ENCODE data around the gene ST3GAL2.

The ST3GAL2 gene

GRCh38 chr16:70472786-70473433 is 34.0 kb upstream of the ST3GAL2 start:
- Histone ChIP-seq H3K27me3 (ENCODE audit: insufficient read depth, poor library complexity, severe bottlenecking) (no peaks in the 10 kb centered on the region), H3K4me3 (replicated peaks; ENCODE audit: insufficient read depth, low read length) (no peak overlapping the region), H3K27ac (replicated peaks) (no peak overlapping the region)
- no peak for DNase-seq (ENCODE audit: low read depth in 1 of 2, low spot score in 1 of 2)
- no peak for TF ChIP-seq CTCF (IDR thresholded peaks at IDR 0.05; ENCODE audit: insufficient read depth, low read length)
- TF ChIP-seq, protein P1, sequence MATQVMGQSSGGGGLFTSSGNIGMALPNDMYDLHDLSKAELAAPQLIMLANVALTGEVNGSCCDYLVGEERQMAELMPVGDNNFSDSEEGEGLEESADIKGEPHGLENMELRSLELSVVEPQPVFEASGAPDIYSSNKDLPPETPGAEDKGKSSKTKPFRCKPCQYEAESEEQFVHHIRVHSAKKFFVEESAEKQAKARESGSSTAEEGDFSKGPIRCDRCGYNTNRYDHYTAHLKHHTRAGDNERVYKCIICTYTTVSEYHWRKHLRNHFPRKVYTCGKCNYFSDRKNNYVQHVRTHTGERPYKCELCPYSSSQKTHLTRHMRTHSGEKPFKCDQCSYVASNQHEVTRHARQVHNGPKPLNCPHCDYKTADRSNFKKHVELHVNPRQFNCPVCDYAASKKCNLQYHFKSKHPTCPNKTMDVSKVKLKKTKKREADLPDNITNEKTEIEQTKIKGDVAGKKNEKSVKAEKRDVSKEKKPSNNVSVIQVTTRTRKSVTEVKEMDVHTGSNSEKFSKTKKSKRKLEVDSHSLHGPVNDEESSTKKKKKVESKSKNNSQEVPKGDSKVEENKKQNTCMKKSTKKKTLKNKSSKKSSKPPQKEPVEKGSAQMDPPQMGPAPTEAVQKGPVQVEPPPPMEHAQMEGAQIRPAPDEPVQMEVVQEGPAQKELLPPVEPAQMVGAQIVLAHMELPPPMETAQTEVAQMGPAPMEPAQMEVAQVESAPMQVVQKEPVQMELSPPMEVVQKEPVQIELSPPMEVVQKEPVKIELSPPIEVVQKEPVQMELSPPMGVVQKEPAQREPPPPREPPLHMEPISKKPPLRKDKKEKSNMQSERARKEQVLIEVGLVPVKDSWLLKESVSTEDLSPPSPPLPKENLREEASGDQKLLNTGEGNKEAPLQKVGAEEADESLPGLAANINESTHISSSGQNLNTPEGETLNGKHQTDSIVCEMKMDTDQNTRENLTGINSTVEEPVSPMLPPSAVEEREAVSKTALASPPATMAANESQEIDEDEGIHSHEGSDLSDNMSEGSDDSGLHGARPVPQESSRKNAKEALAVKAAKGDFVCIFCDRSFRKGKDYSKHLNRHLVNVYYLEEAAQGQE (IDR thresholded peaks at IDR 0.05; ENCODE audit: insufficient replicate concordance, low read depth) = no peak
- no peak for TF ChIP-seq GABPA (IDR thresholded peaks at IDR 0.05; ENCODE audit: low read depth)
- no peak for TF ChIP-seq SPI1 (IDR thresholded peaks at IDR 0.05; ENCODE audit: borderline replicate concordance, low read depth)

- Histone ChIP-seq H3K27ac (replicated peaks) (no peak overlapping the region), H3K4me3 (replicated peaks; ENCODE audit: insufficient read depth, low read length) (no peak overlapping the region), H3K27me3 (ENCODE audit: insufficient read depth, poor library complexity, severe bottlenecking) (no peaks in the 10 kb centered on the region)
- DNase-seq (ENCODE audit: low read depth in 1 of 2, low spot score in 1 of 2) = no peak
- no peak for TF ChIP-seq POLR2AphosphoS5 (IDR thresholded peaks at IDR 0.05; ENCODE audit: low read depth)
- TF ChIP-seq CTCF (IDR thresholded peaks at IDR 0.05; ENCODE audit: insufficient read depth, low read length) = no peak
Measured at GRCh38 chr16:70470927-70471341, 32.0 kb upstream of the ST3GAL2 start.

- H3K27ac ChIP-seq (replicated peaks) = no peak overlapping the region
- H3K4me3 ChIP-seq (replicated peaks; ENCODE audit: insufficient read depth, low read length) = no peak overlapping the region
- DNase-seq (ENCODE audit: low read depth in 1 of 2, low spot score in 1 of 2) = no peak
- TF ChIP-seq GABPA (IDR thresholded peaks at IDR 0.05; ENCODE audit: low read depth) = no peak
- TF ChIP-seq, protein P1 (IDR thresholded peaks at IDR 0.05; ENCODE audit: insufficient replicate concordance, low read depth) = no peak
- TF ChIP-seq POLR2AphosphoS5 (IDR thresholded peaks at IDR 0.05; ENCODE audit: low read depth) = no peak
- no peaks in the 10 kb centered on the region for H3K27me3 ChIP-seq (ENCODE audit: insufficient read depth, poor library complexity, severe bottlenecking)
Measured at GRCh38 chr16:70470141-70470926, 31.4 kb upstream of the ST3GAL2 start.

DNA sequence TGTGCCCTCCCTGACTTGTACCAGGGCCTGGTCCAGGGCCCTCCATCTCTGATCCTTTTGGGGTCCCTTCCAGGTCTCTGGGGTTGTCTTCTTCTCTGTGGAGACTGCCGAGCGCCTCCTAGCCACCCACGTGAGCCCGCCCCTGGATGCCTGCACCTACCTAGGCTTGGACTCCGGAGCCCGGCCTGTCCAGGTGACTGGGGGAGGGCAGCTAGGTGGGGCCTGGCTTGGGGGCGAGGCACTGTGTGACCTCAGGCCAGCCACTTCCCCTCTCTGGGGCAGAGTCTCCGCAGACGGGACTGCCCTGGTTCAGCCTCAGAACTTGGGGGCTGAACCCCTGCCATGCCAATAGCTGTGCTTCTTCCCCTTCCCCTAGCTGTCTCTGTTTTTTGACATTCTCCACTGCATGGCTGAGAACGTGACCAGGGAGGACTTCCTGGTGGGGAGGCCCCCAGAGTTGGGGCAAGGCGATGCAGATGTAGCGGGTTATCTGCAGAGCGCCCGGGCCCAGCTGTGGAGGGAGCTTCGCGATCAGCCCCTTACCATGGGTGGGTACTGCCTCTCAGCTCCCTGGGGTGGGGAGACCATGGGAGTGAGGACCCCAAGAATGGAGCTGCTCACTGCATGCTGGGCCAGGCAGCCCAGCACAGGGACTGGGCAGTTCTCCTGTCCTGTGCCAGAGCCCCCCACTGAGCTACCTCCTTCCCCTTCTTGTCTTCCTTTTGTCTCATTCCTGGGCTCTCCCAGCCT is 30.1 kb upstream of the ST3GAL2 start:
- no peak for DNase-seq (ENCODE audit: low read depth in 1 of 2, low spot score in 1 of 2)
- Histone ChIP-seq H3K27me3 (ENCODE audit: insufficient read depth, poor library complexity, severe bottlenecking) (no peaks in the 10 kb centered on the region), H3K27ac (replicated peaks) (no peak overlapping the region), H3K4me3 (replicated peaks; ENCODE audit: insufficient read depth, low read length) (no peak overlapping the region)
- TF ChIP-seq SPI1 (IDR thresholded peaks at IDR 0.05; ENCODE audit: borderline replicate concordance, low read depth) (no peak), GABPA (IDR thresholded peaks at IDR 0.05; ENCODE audit: low read depth) (no peak), CTCF (IDR thresholded peaks at IDR 0.05; ENCODE audit: insufficient read depth, low read length) (no peak), POLR2AphosphoS5 (IDR thresholded peaks at IDR 0.05; ENCODE audit: low read depth) (no peak)
- TF ChIP-seq, protein P1 (IDR thresholded peaks at IDR 0.05; ENCODE audit: insufficient replicate concordance, low read depth) = no peak

Data from HL-60 (cell line).